HG02840 (cell line): ENCODE results near the gene COL6A2.
"Not testable (repeated sequence)": the region's sequence is repeated elsewhere in the genome, so short reads cannot be mapped to it uniquely, and the experiment has no call there.

Source experiments
- ATAC-seq: cut with Tn5 transposase; IDR thresholded peaks from one replicate; pipeline ENCODE4 v1.9.1; 2021; ENCODE audit warnings: mild to moderate bottlenecking, moderate library complexity, moderate number of reproducible peaks; ENCODE audit not compliant: unreplicated experiment, low FRiP score

COL6A2 gene

GRCh38 chr21:46163380-46163779 lies 65.5 kb downstream of the COL6A2 start:
- ATAC-seq = no peak

- ATAC-seq = no peak
Measured at GRCh38 chr21:46165098-46165497, 67.2 kb downstream of the COL6A2 start.

GRCh38 chr21:46168238-46168637 lies 70.3 kb downstream of the COL6A2 start:
- ATAC-seq = no peak

- ATAC-seq = no peak
Measured at GRCh38 chr21:46168659-46169386, 70.9 kb downstream of the COL6A2 start.

GRCh38 chr21:46170436-46171193 lies 72.7 kb downstream of the COL6A2 start:
- ATAC-seq = not testable (repeated sequence)

GRCh38 chr21:46171585-46171984 lies 73.7 kb downstream of the COL6A2 start:
- ATAC-seq = no peak

GRCh38 chr21:46171996-46172862 lies 74.3 kb downstream of the COL6A2 start:
- no peak for ATAC-seq

GRCh38 chr21:46172863-46173528 lies 75.1 kb downstream of the COL6A2 start:
- no peak for ATAC-seq

GRCh38 chr21:46173573-46173972 lies 75.7 kb downstream of the COL6A2 start:
- no peak for ATAC-seq

GRCh38 chr21:46176443-46177129 lies 78.7 kb downstream of the COL6A2 start:
- not testable (repeated sequence) for ATAC-seq

- ATAC-seq = no peak
Measured at GRCh38 chr21:46178961-46179360, 81.0 kb downstream of the COL6A2 start.
